PFSK-1 (cell line): Measurements from ENCODE around the gene POLR3H.

ENCODE experiments used
- FOXP2 ChIP-seq: optimal IDR thresholded peaks from 2 replicates; pipeline ENCODE3; 2011; ENCODE audit warnings: borderline replicate concordance, control low read depth, inconsistent platforms; ENCODE audit not compliant: insufficient read depth; ENCODE audit errors: extremely low read length, extremely low read depth
- POLR2AphosphoS5 ChIP-seq: IDR thresholded peaks from 2 replicates; pipeline ENCODE4 v1.6.1; 2012; ENCODE audit warnings: low read depth, mild to moderate bottlenecking, control low read depth, low read length, moderate library complexity
- TAF1 ChIP-seq: IDR thresholded peaks from 2 replicates; pipeline ENCODE4 v1.6.1; 2012; ENCODE audit warnings: low read length, control low read depth, borderline replicate concordance; ENCODE audit not compliant: insufficient read depth

GRCh38 chr22:41532908-41533825 is 11.1 kb downstream of the POLR3H start:
- TF ChIP-seq TAF1 (no peak), POLR2AphosphoS5 (no peak; the same call in 1 of the 2 replicates), FOXP2 (no peak)
